CD4-positive, alpha-beta T cell (primary cell): ENCODE results near the gene ENOX1. TPM values are rescaled to one million over a fixed set of nuclear protein-coding genes. Genes with fewer than 3 reads are reported as not detected.

Experiments
- ATAC-seq: fragments of 200-7000 bp; cut with Tn5 transposase; one replicate; pipeline ENCODE4 v1.10.0; 2022; ENCODE audit warnings: mild to moderate bottlenecking; ENCODE audit not compliant: poor library complexity
- CTCF ChIA-PET: fragments of 350-600 bp; sonication (Branson Sonifier 250); formaldehyde crosslinking; loops from one replicate; lab custom pipeline; 2021; ENCODE audit warnings: antibody characterized with exemption, inconsistent platforms; lab: Charles Lee
- POLR2A ChIA-PET: fragments of 350-600 bp; sonication (Branson Sonifier 250); formaldehyde crosslinking; loops from one replicate; lab custom pipeline; 2021; ENCODE audit warnings: antibody characterized with exemption, inconsistent platforms; lab: Charles Lee
- DNase-seq, 14 experiments: peaks; one replicate each; pipeline ENCODE4 v3.0.0-alpha.2; 2013 to 2020; ENCODE audit warnings: mixed read lengths in 2 of 14
- H3K27ac ChIP-seq, 2 donors: one replicate each; pipeline versions ENCODE4 v1.5.1 to v1.7.0; 2013; ENCODE audit warnings: low read length in 2 of 2, low read depth in 1 of 2, mild to moderate bottlenecking in 1 of 2
- H3K27me3 ChIP-seq, 2 experiments: 1 replicate in 1 of 2; 2 replicates in 1 of 2; pipeline versions ENCODE4 v1.6.1 to v1.7.0; 2013; ENCODE audit warnings: low read length in 2 of 2, control low read depth in 1 of 2, mild to moderate bottlenecking in 1 of 2, moderate library complexity in 1 of 2; ENCODE audit not compliant: insufficient read depth in 2 of 2, control insufficient read depth in 1 of 2
- H3K36me3 ChIP-seq: one replicate; pipeline ENCODE4 v1.6.1; 2013; ENCODE audit warnings: low read length, control low read depth; ENCODE audit not compliant: insufficient read depth
- H3K4me1 ChIP-seq: one replicate; pipeline ENCODE4 v1.6.1; 2013; ENCODE audit warnings: low read length, control low read depth; ENCODE audit not compliant: insufficient read depth
- H3K4me3 ChIP-seq: one replicate; pipeline ENCODE4 v1.5.1; 2013; ENCODE audit warnings: mild to moderate bottlenecking, low read length, moderate library complexity
- H3K9me3 ChIP-seq, 2 experiments: 1 replicate in 1 of 2; 2 replicates in 1 of 2; pipeline versions ENCODE4 v1.6.1 to v1.7.0; 2013; ENCODE audit warnings: low read length in 2 of 2, mild to moderate bottlenecking in 2 of 2, control low read depth in 1 of 2, moderate library complexity in 1 of 2; ENCODE audit not compliant: control insufficient read depth in 1 of 2, insufficient read depth in 1 of 2
- H3K27ac Mint-ChIP-seq: one replicate; pipeline ENCODE4 v1.8.0; 2020; ENCODE audit warnings: mixed read lengths
- H3K27me3 Mint-ChIP-seq: one replicate; pipeline ENCODE4 v1.8.0; 2021; ENCODE audit warnings: mixed read lengths
- H3K36me3 Mint-ChIP-seq: one replicate; pipeline ENCODE4 v1.8.0; 2021; ENCODE audit warnings: low read depth, mixed read lengths
- H3K4me1 Mint-ChIP-seq: one replicate; pipeline ENCODE4 v1.8.0; 2021; ENCODE audit warnings: low read depth, mixed read lengths
- H3K4me3 Mint-ChIP-seq: one replicate; pipeline ENCODE4 v1.8.0; 2020; ENCODE audit warnings: mild to moderate bottlenecking, mixed read lengths
- H3K9me3 Mint-ChIP-seq: one replicate; pipeline ENCODE4 v1.8.0; 2020; ENCODE audit warnings: mixed read lengths
- CTCF ChIP-seq: fragments of 200-600 bp; IDR thresholded peaks from one replicate; pipeline ENCODE4 v1.8.0; 2022; ENCODE audit warnings: antibody characterized with exemption, mild to moderate bottlenecking
- intact Hi-C, 2 experiments: fragments of 100-400 bp; cut with DNase I in 1 of 2; cut with micrococcal nuclease in 1 of 2; formaldehyde crosslinking; loops; one replicate each; pipeline versions ENCODE4 v1.15.1 to v1.9.0; 2023 to 2025; cut with DNase I, micrococcal nuclease
- total RNA-seq, 174 experiments: library from RNA in 2 of 174; stranded (reverse) in 2 of 174; gene quantifications; one replicate each; pipeline ENCODE4 v1.2.3 and lab custom pipeline; 2021 to 2026

The ENOX1 gene
- total RNA-seq, 2 experiments from 2014 or later = not detected

- Mint-ChIP-seq H3K9me3 (no peaks in the 10 kb centered on the region), H3K36me3 (no peaks in the 10 kb centered on the region), H3K27me3 (peaks cover 7% of the 10 kb centered on the region), H3K4me1 (no peaks in the 10 kb centered on the region), H3K27ac (no peak overlapping the region), H3K4me3 (no peak overlapping the region)
- Histone ChIP-seq H3K27ac (no peak overlapping the region), H3K36me3 (no peaks in the 10 kb centered on the region), H3K27me3 (peaks cover 0 to 2% of the 10 kb centered on the region in 2 experiments), H3K9me3 (no peaks in the 10 kb centered on the region), H3K4me1 (no peaks in the 10 kb centered on the region), H3K4me3 (no peak overlapping the region)
- no peak for TF ChIP-seq CTCF
- no peak for ATAC-seq
- DNase-seq = no peak
- POLR2A ChIA-PET = no interaction called here
- CTCF ChIA-PET = no interaction called here
- intact Hi-C loops = no loop called here
These were observed 461.1 kb downstream of the ENOX1 start for GRCh38 chr13:43325636-43326035.

- H3K9me3 Mint-ChIP-seq = no peaks in the 10 kb centered on the region
- no peak for TF ChIP-seq CTCF
- ChIA-PET POLR2A (no interaction called here), CTCF (no interaction called here)
- H3K36me3 Mint-ChIP-seq = no peaks in the 10 kb centered on the region
- H3K27me3 Mint-ChIP-seq = peaks cover 7% of the 10 kb centered on the region
- H3K27ac Mint-ChIP-seq = no peak overlapping the region
- intact Hi-C loops = no loop called here
- Histone ChIP-seq H3K9me3 (no peaks in the 10 kb centered on the region), H3K27ac (no peak overlapping the region), H3K4me3 (no peak overlapping the region), H3K27me3 (peaks cover 0 to 2% of the 10 kb centered on the region in 2 experiments), H3K4me1 (no peaks in the 10 kb centered on the region), H3K36me3 (no peaks in the 10 kb centered on the region)
- DNase-seq (no peak), ATAC-seq (no peak)
- no peak overlapping the region for H3K4me3 Mint-ChIP-seq
- no peaks in the 10 kb centered on the region for H3K4me1 Mint-ChIP-seq
These were observed 462.6 kb downstream of the ENOX1 start for GRCh38 chr13:43324129-43324528.

GRCh38 chr13:43319617-43320444 is 466.9 kb downstream of the ENOX1 start:
- ChIA-PET POLR2A (no interaction called here), CTCF (no interaction called here)
- no peak overlapping the region for H3K4me3 ChIP-seq
- H3K27ac ChIP-seq = no peak overlapping the region
- ATAC-seq = no peak
- no peak overlapping the region for H3K4me3 Mint-ChIP-seq
- peaks cover 7% of the 10 kb centered on the region for H3K27me3 Mint-ChIP-seq
- intact Hi-C loops = no loop called here
- H3K9me3 ChIP-seq = no peaks in the 10 kb centered on the region
- H3K4me1 Mint-ChIP-seq = no peaks in the 10 kb centered on the region
- no peak overlapping the region for H3K27ac Mint-ChIP-seq
- TF ChIP-seq CTCF = no peak
- H3K27me3 ChIP-seq = peaks cover 3 to 9% of the 10 kb centered on the region in 2 experiments
- no peak for DNase-seq
- no peaks in the 10 kb centered on the region for H3K4me1 ChIP-seq
- no peaks in the 10 kb centered on the region for H3K36me3 Mint-ChIP-seq
- no peaks in the 10 kb centered on the region for H3K9me3 Mint-ChIP-seq
- H3K36me3 ChIP-seq = no peaks in the 10 kb centered on the region
